NCI-H187 (cell line): Measurements from ENCODE around the gene SALL2.

Experiments
- DNase-seq, 2 experiments: peaks; one replicate each; lab custom pipeline; 2025; lab: John Stamatoyannopoulos, UW

SALL2 gene

DNA sequence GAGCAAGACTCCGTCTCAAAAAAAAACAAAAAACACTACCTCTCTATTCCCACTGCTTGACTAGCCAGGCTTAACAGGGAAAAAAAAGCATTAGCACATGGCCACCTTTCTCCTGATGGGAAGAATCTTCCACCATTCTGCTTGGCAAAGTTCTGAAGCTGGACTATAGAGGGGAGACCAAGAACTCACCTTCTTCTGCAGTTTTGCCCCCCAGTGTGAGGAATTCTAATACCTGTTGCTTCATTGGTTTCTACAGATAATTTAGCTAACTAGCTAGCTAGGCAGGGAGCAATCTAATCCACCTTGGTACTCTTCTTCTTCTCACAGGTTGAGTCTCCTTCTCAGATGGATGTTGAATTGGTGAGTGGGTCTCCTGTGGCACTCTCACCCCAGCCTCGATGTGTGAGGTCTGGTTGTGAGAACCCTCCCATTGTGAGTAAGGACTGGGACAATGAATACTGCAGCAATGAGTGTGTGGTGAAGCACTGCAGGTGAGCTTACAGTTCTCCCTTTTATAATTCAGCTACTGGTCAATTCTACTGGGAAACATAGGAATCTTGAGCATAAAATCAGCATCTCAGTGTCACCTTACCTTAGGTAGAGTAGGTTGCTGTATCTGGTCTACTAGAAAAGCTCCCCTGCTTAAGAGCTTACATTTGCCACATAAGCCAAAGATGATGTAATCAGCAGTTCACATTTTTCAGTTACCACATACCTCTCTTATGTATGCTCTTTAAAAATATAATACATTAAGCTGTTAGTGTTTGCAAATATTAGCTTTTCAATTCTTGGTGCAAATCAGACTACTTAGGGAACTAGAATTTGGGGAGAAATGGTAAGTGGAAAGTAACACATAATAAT lies 31.0 kb downstream of the SALL2 start:
- no peak for DNase-seq

DNA sequence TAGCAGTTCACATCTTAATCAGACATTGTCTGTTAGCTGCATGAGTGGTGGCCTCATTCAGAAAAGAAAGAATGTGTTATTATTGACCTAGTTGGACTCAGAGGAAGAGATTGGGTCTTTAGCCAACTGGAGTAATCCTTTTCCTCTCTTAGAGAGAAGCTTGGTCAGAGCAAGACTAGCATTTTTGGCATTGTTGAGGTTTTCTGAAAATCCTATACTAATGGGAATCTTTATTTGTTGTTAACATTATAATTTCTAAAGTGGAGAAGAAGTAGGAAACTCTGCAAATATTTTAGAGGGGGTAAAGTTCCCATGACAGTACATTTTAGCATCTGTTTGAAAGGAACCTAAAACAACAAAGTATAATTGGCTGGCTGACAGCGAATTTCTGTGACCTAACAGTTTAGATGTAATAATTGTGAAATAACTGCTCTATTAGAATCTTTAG lies 39.5 kb downstream of the SALL2 start:
- DNase-seq, result no peak

- peak; percentile 98 to 99 for DNase-seq
These were observed 49.0 kb downstream of the SALL2 start, which contains the start of the genes RAB2B and TOX4 for GRCh38 chr14:21476925-21477681. Gene RAB2B (minus strand): TSS chr14:21476959. CDS start chr14:21476872, 87 bp downstream. Gene TOX4 (plus strand): TSS chr14:21477195. CDS start chr14:21477279, 84 bp downstream.

DNA sequence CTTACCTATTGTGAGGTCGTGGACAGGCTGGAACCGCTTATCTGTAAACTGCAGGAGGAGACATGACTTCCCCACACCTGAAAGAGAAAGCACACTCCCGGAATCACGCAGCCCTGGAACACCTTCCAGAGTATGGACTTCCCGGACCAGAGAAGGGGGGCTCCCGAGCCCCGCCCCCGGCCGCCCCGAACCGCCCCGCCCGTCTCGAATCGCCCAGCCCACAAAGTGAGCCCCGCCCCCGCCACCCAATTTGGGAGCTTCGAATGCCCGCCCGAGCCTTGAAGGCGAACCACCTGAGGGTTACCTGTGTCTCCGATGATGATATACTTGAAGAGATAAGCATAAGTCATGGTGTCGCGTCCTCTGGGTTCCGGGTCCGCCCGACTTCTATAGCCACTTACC lies 49.6 kb downstream of the SALL2 start:
- DNase-seq, result peak in 1 of 2 experiments; percentile 76

- DNase-seq, result no peak
These were observed 50.2 kb downstream of the SALL2 start for GRCh38 chr14:21475767-21476522.
